GM19455 (cell line): ENCODE data around the gene ERC1.
"Not testable (repeated sequence)": the region's sequence is repeated elsewhere in the genome, so short reads cannot be mapped to it uniquely, and the experiment has no call there.

Experiments
- ATAC-seq: cut with Tn5 transposase; IDR thresholded peaks from one replicate; pipeline ENCODE4 v1.9.1; 2021; ENCODE audit not compliant: unreplicated experiment

Gene ERC1

DNA sequence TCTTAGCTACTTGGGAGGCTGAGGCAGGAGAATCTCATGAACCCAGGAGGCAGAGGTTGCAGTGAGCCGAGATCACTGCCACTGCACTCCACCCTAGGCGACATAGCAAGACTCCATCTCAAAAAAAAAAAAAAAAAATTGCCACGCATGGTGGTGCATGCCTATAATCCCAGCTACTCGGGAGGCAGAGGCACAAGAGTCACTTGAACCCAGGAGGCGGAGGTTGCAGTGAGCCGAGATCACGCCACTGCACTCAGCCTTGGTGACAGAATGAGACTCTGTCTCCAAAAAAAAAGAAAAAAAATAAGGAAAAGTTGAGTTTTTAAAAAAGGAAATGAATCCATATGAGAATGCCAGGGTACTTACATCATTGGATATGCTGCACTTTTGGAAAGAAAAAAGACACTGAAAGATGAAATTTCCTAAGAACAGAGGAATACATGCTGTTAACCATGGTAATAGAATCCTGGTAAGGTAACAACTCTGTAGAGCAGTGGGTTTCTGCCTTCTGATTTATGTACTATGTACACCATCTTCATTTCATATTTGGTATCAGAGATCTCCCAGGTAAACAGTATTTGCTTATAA is 222.7 kb downstream of the ERC1 start:
- ATAC-seq = no peak

DNA sequence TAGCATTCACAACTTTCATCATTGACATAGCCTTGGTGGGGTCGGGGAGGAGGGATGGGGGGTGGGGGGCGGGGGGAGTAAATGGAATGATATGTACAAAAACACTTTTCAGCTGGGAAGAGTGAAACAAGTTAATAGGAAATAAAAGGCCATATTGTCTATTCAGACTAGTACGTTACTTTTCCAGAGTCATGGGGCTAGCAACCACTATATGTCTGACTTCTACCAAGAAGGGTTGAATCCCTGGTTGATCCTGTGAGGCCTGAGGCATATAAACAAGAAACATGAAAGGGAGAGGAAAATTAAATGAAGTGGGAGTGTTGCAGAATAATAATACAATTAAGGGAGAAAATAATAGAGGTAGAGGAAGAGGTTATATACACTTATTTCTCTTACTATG is 225.5 kb downstream of the ERC1 start:
- ATAC-seq = no peak

DNA sequence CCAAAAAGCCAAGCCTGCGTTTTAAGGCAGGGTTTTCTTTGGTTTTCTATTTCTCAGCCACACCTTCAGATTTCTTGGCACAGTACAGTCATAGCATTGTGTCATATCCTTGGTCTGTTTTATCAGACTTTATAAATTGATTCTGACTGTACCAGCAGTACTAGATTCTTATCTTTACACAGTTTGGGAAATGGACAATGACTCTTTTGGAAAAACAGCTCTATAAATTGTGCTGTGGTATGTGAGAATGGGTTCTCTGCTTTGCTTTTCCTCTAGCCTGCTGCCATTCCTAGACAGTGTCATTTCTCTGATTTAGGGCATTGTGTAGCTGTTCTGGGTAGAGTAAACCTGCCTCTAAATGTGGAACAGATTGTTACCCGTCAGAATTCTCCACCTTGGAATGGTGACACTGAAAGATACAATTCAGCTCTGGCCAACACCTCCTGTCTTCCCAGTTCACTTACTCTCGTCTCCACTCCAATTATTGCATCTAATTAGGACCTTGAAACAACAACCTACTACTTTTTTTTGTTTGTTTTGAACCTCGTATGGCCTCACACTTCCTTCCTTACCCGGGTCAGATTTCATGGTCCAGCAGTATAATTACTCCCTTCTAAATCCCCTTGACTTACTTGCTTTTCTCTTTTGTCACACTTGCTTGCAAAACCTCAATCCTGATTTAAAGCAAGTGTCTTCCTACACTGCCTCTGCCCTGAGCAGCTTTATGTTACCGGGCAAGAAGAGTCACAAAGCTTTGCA is 226.3 kb downstream of the ERC1 start:
- ATAC-seq = no peak

DNA sequence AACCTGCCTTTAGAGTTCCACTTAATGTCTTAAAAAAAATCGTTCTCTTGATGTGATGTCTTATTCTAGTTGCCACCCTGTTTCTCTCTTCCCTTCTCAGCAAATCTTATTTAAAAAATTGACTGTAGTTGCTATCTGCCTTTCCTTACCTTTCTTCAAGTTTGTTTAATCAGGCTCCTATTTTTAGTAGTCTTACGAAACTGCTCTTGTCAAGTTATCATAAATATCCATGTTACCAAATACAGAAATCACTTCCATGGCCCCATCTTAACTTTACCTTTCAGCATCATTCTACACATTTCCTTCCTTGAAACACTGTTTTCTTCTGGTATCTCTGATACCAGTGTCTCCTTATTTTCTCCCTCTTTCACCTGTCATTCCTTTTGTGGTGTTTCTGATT is 227.3 kb downstream of the ERC1 start:
- no peak for ATAC-seq

DNA sequence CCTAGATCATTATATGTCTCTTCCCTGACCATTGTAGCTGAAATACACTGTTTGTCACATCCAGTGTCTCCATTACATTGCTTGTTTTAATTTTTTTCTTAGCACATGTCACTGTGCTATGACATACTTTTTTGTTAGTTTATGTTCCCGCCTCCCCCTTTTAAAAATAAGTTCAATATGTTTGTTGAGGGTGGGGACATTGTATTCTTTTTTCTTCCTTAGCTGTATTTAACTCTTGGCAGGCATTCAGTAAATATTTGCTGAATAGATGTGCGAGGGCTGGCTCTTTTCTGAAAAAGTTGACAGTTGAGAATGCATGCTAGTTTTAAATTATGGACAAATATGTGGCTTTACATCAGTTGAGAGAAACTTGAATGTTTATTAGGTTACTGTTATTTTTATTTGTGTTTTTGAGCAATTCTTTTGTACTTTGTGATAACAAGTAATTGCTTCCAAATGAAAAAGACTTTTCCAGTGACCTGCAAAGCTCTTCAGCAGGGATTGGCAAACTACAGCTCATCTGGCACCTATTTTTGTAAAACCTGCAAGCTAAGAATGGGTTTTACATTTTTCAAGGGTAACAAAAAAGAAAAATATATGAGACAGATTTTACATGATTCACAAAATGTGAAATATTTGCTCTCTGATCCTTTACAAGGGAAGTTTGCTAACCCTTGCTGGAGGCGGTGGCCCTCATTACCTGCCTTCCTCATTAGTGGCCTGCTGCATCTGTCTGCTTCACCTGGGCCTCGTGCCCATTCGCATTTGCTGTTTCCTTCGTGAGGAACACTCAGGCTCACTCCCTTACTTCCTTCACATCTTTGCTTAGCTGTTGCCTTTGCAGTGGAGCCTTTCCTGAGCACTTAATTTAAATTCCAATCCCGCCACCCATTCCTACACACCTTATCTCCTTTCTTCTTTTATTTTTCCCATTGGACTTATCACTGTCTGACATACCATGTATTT is 229.4 kb downstream of the ERC1 start:
- ATAC-seq = no peak

DNA sequence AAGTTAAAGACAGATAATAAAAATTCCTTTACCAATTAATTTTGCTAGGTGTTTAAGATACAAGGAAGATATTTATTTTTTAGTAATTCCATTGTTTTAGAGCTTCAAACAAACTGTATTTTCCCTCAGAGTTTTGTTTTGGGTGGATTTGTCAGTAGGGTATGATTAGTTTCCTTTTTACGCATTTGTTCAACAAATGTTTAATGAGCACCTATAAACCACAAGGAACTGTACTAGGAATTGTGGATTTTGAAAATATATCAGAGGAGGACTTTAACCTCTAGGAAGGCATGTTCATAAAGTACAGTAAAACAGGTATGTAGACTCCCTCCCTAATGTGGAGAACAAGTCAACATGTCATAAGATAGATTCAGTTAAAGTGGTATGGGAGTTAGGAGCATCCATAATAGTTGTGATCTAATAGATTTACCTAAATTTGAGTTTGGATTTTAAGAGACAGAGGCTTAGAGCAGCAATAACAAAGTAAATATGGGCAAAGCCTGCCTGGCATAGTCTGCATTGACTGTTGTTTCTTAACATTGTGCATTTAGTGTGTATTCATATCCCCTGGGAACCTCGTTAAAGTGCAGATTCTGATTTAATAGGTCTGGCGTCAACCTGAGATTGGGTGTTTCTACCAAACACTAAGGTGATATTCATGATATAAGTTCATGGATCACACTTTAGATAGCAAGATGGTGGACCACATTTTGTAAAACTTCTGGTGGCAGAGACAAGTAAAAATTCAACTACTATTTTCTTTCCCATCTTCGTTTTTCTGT is 232.0 kb downstream of the ERC1 start:
- ATAC-seq = no peak

DNA sequence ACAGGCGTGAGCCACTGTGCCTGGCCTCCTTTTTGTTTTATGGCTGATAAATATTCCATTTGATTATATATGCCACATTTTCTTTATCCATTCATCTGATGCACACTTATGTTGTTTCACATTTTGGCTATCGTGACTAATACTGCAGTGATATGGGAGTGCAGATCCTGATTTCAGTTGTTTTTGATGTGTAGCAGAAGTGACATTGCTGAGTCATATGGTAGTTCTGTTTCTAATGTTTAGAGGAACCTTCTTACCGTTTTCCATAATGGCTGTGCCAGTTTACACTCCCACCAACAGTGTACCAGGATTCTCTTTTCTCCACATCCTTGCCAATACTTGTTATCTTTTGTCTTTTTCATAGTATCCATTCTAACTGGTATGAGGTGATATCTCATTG is 235.9 kb downstream of the ERC1 start:
- no peak for ATAC-seq

DNA sequence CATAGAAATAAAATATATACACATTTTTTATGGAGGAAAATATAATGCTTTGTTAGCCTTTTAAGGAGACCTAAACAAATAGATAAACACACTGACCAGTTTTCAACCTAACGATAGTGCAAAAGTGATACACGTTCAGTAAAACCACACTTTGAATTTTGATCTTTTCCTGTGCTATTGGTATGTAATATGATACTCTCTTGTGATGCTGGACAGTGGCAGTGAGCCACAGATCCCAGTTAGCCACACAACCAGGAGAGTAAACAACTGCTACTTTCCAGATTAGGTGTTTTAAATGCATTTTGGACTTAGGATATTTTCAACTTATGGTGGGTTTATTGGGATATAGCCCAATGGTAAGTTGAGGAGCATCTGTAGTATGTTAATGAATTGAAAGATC is 243.1 kb downstream of the ERC1 start:
- ATAC-seq = no peak

DNA sequence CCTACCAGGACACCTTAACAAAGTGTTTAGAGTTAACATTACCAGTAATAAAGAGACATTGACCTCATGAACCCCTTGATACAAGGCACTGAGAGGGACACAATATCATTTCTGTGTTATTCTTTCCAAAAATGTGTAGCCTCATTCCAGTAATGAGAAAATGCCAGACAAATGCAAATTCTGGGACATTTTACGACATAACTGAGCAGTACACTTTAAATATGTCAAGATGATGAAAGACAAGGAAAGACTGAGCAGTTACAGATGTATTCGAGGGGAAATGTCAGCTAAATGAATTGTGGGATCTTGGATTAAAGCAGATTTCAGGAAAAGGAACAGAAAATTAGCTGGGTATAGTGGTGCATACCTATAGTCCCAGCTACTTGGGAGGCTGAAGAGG is 255.6 kb downstream of the ERC1 start:
- no peak for ATAC-seq

DNA sequence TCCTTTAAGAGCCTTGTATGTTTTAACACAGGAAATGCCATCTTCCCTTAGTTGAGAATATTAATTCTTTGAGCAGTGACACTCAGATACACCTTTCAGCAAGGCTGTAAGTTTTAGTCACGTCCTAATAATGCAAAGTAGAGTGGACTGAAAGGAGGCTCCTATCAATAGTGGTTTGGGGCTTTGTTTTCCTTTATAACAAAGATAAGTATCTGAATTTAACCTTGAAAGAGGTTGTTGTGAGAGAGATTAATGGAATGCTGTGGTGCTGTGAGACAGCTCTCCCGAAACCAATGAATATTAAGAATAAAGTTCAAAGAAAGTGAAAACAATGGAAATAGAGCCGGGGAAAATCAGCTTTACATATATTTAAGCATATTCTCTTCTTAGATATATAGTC is 259.6 kb downstream of the ERC1 start:
- no peak for ATAC-seq

DNA sequence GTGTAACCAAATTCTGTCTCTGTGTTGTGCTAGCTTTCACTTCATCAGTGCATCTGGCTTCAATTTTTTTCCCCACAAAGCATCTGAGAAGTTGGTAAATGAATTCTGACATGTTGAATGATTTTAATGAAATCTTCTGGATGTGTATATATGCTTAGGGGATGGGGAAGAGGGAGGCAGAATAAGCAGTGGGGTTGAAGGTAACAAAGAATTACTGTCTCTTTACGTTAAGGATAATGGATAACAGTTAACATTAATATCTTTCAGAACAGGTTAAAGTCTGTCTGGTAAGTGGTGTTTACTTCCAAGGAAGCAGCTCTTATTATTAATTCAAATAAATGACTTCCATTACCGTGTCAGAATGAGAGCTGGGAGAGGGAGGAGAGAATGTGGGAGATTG is 261.7 kb downstream of the ERC1 start:
- ATAC-seq = no peak

DNA sequence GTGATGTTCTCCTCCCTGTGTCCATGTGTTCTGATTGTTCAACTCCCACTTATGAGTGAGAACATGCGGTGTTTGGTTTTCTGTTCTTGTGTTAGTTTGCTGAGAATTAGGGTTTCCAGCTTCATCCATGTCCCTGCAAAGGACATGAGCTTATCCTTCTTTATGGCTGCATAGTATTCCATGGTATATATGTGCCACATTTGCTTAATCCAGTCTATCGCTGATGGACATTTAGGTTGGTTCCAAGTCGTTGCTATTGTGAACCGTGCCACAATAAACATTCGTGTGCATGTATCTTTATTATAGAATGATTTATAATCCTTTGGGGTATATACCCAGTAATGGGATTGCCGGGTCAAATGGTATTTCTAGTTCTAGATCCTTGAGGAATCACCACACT is 264.1 kb downstream of the ERC1 start:
- not testable (repeated sequence) for ATAC-seq

DNA sequence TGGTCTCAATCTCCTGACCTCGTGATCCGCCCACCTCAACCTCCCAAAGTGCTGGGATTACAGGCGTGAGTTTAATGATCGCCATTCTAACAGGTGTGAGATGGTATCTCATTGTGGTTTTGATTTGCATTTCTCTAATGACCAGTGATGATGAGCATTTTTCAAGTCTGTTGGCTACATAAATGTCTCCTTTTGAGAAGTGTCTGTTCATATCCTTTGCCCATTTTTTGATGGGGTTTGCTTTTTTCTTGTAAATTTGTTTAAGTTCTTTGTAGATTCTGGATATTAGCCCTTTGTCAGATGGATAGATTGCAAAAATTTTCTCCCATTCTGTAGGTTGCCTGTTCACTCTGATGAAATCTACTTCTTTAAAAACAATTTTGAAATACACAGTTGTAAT is 264.8 kb downstream of the ERC1 start:
- ATAC-seq = not testable (repeated sequence)

DNA sequence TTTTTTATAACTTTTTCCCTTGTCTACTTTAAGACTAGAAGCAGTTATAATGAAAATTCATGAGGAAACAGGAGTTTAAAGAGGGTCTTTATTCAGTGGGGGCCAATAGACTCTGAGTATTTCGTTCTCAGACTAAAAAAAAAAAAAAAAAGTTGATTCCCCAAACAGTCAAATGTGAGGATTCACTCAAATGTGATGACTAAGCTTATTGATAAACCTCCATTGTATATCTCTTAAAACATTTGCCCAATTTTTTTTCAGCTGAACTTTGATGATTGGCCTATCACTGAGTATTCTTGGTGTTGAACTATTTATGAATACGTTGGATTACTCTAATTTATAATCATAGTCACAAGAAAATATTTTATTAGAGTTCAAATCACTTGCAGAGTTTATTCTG is 265.3 kb downstream of the ERC1 start:
- ATAC-seq = no peak

DNA sequence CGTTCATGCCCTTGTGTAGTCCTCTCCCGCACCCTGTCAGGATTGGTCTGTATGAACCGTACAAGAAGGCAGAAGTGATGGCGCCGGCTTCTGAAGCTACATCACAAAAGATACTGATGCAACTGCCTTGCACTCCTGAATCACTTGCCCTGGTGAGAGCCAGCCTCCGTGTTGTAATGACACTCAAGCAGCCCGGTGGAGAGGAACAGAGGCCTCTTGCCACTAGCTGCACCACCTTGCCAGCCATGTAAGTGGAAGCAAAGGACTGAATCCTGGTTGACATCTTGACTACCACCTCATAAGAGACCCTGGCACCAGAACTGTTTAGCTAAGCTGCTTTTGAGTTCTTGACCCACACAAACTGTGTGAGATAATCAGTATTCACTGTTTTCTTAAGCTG is 266.0 kb downstream of the ERC1 start:
- no peak for ATAC-seq

DNA sequence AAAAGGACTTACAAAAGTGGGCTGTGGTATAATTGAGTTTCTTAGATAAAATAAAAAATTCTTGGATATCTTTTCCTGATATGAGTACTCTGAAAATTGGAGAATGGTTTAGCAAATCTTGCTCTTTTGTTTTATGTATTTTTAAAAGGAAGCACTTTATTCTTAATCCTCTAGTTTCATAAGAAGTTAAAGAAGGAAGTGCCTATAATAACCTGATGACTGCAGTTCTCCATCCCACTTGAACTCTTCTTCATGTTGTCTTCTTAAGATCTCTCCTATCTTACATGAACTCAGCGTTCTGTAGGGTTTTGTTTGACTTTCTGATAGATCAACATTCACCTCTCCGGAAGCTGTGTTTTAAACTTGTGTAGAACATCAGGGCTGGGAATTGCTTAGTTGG is 271.0 kb downstream of the ERC1 start:
- no peak for ATAC-seq

DNA sequence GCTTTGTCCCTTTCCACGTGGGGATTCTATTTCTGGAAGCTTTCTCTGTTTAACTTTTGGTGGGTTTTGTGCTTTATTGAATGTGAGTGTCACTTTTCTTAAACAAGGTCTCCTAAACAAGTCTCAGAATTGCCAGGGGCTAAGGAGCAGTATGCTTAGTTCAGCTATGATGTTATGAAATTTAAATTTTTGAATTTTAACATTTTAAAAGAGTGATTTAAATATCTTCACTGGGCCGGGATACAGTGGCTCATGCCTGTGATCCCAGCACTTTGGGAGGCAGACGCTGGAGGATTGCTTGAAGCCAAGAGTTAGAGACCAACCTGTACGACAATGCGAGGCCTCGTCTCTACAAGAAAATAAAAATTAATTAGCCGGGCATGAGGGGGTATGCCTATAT is 276.2 kb downstream of the ERC1 start:
- no peak for ATAC-seq

DNA sequence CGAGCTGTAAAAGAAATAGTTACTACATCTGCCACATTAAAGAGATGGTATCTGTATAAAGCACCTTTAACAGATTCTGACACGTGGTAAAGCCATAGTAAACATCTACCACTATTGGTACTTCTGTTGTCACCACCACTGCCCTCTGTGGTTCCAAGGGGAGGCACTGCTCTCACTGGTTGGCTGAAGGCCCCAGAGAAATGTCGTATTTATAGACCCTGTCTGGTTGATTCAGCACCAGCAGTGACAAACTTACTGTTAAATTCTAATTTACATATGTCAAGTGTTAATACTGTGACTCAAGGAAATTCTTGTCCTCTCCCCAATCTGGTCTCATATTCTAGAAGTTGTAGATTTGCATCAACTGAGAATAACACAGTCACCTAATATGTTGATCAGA is 281.1 kb downstream of the ERC1 start:
- no peak for ATAC-seq

DNA sequence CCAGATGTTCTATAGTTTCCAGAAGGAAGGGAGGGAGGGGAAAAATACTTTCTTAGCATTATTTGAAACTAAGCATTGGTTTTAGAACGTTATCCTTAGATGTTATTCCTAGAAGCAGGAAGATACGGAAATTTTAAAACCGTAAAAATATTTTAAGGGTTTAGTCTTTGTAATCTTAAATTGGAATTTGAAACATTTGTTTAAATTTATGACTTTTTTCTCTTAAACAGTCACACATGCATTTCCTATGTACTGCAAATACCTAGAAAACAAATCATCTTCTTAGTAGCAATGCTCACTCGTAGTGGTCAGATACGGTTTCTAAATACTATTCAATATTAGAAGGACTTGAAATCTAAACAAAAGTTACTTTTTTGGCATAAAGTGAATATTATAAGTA is 282.0 kb downstream of the ERC1 start:
- no peak for ATAC-seq

DNA sequence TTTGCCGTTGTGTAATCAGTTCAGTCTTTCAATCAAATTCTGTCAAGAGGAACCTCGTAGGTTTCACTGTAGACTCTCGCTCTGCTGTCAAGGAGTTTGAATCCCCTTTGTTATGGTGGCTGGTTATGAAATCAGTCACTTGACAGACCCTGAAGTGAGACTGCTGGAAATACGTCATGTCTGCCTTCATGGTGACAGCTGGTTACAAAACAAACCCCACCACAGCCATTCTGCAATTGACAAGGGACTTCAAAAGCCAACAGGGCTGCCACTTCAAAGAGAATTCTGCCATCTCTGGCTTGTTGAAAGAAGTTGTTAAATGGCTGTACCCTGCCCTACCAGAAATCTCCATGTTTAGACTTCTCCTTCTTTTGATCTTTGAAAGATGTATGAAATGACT is 286.9 kb downstream of the ERC1 start:
- ATAC-seq = no peak

DNA sequence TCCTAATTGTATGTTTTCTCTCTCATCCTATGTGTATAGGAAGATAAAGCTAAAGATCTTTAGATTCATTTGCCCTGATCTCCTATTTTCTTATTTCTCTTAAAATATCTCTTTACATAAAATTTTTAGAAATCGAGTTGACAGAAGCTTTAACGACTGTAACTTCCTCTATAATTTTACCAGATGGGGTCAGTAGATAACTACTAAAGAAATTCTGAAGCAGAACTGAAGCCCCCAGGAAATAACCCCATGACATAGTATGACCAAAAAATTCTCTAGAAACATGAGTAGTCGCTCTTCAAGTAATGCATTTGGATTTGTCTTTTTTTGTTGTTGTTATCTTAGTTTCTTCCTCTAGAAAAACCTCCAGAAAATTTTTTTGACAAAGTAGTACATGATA is 288.0 kb downstream of the ERC1 start:
- ATAC-seq = no peak
